OCI-LY1 (cell line): ENCODE data around the gene CFAP99.
"Not testable (repeated sequence)": the region's sequence is repeated elsewhere in the genome, so short reads cannot be mapped to it uniquely, and the experiment has no call there.

Experiments used
- EZH2 ChIP-seq: fragments of 200-600 bp; sonication (generic), shearing (Covaris generic); IDR thresholded peaks from 2 replicates; pipeline ENCODE4 v1.8.0; 2017; ENCODE audit warnings: borderline replicate concordance, mixed run types, mild to moderate bottlenecking, antibody characterized with exemption, low read length, moderate library complexity, mixed read lengths
- TF ChIP-seq, protein P1 (sequence below): fragments of 200-600 bp; sonication (generic), shearing (Covaris generic); IDR thresholded peaks from 2 replicates; pipeline ENCODE4 v1.5.1; 2017; ENCODE audit warnings: mild to moderate bottlenecking, antibody characterized with exemption, low read length, moderate library complexity, mixed read lengths

DNA sequence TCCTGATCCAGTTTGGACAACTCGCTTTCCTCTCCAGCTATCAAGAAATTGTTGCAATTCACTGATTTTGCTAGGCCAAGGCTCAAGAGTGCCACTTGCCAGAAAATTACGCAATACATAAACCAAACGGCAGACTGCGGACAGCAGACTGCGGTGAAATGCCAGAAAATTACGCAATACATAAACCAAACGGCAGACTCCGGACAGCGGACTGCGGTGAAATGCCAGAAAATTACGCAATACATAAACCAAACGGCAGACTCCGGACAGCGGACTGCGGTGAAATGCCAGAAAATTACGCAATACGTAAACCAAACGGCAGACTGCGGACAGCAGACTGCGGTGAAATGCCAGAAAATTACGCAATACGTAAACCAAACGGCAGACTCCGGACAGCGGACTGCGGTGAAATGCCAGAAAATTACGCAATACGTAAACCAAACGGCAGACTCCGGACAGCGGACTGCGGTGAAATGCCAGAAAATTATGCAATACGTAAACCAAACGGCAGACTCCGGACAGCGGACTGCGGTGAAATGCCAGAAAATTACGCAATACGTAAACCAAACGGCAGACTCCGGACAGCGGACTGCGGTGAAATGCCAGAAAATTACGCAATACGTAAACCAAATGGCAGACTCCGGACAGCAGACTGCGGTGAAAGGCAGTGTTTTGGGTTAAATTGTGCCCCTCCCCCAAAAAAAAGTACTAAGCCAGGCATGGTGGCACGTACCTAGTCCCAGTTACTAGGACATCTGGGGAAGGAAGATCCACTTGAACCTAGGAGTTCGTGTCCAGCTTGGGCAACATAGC, 11.4 kb downstream of the CFAP99 start:
- TF ChIP-seq, protein P1, sequence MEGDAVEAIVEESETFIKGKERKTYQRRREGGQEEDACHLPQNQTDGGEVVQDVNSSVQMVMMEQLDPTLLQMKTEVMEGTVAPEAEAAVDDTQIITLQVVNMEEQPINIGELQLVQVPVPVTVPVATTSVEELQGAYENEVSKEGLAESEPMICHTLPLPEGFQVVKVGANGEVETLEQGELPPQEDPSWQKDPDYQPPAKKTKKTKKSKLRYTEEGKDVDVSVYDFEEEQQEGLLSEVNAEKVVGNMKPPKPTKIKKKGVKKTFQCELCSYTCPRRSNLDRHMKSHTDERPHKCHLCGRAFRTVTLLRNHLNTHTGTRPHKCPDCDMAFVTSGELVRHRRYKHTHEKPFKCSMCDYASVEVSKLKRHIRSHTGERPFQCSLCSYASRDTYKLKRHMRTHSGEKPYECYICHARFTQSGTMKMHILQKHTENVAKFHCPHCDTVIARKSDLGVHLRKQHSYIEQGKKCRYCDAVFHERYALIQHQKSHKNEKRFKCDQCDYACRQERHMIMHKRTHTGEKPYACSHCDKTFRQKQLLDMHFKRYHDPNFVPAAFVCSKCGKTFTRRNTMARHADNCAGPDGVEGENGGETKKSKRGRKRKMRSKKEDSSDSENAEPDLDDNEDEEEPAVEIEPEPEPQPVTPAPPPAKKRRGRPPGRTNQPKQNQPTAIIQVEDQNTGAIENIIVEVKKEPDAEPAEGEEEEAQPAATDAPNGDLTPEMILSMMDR, result not testable (repeated sequence)
- not testable (repeated sequence) for TF ChIP-seq EZH2
